ENCODE results near the gene EPHB6.
A peak's percentile ranks its signal among the peaks of the same experiment; 100 is the strongest.

The EPHB6 gene

DNA sequence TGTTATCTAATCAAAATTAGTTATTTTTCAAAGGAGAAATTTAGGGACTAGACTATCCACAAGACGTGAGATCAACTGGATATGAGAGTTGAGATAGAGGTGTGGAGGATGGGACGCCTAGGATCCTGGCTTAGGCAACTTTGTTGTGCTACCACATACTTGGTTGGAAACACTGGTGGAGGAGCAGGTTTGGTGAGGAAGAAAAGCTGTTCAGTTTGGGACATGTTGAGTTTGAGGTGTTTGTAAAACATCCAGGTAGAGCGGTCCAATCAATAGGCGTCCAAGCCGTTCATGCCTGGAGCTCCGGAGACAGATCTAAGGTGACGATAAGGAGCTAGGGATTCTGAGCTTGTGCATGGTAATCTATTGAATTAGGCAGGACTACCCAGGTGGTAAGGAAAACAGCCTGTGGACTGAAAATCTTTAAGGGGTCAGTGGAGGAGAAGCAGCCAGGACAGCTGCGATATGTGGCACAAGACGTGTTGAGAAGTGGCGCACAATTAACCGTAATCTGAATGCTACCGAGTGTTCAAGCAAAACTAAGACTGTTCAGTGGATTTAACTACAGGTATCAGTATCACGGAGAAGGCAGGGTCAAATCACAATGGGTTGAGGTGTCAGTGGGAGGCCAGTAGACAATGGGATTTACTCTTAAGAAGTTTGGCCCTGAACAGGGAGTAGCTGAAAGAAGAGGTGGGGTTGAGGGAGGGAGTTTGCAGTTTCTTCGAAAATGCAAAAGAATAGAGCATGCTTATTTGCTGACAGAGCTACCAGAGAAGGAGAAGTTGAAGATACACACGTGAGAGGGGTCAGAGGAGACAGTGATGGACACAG, 46.8 kb downstream of the EPHB6 start:
- peak in 1 of 2 experiments; percentile 84 for DNase-seq (ENCODE audit: low read depth in 1 of 2, low spot score in 1 of 2)
- in situ Hi-C loops (cut with HindIII; ENCODE audit: low pct_unique_long_range_greater_than_20kb, low sequenced_read_pairs): no loop called here
- no peak for TF ChIP-seq JUND (IDR thresholded peaks at IDR 0.05; ENCODE audit: low read depth)

DNA sequence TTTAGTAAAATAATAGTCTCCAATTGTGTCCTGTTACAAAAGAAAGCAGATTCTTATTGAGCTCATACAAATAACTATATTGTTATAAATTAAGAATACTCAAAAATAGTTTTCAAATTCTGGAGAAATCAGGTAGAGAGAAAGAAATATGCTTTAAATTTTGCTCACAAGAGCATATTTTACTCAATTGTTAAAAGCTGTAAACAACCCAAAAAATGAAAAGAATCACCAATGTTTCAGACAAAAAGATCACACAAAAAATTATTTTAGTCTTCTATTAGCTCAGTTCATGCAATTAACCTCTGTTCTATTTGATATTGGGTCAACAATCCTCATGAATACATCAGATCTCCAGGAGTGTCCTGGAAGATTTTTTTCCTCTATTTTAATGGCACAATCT, 49.3 kb downstream of the EPHB6 start:
- TF ChIP-seq JUND (IDR thresholded peaks at IDR 0.05; ENCODE audit: low read depth): no peak
- in situ Hi-C loops (cut with HindIII; ENCODE audit: low pct_unique_long_range_greater_than_20kb, low sequenced_read_pairs): no loop called here
- no peak for DNase-seq (ENCODE audit: low read depth in 1 of 2, low spot score in 1 of 2)

DNA sequence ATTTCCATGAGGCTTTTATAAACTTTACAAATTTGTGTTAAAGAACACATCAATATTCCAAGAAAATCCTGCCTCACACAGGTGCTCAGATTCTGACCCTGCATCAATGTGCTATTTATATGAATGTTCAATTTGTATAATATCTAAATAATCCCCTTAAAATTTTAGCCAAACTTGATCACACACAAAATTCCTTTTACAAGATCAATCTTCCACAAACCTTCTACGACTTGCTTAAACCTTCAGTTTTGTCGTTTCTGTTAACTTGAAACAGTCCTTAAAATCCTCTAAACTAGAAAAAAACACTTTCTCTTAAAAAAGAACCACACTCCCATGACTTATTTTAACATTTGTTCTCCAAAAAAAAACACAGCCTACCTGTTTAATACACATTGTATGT, 50.9 kb downstream of the EPHB6 start:
- no peak for DNase-seq (ENCODE audit: low read depth in 1 of 2, low spot score in 1 of 2)
- no peak for TF ChIP-seq JUND (IDR thresholded peaks at IDR 0.05; ENCODE audit: low read depth)
- in situ Hi-C loops (cut with HindIII; ENCODE audit: low pct_unique_long_range_greater_than_20kb, low sequenced_read_pairs): no loop called here

DNA sequence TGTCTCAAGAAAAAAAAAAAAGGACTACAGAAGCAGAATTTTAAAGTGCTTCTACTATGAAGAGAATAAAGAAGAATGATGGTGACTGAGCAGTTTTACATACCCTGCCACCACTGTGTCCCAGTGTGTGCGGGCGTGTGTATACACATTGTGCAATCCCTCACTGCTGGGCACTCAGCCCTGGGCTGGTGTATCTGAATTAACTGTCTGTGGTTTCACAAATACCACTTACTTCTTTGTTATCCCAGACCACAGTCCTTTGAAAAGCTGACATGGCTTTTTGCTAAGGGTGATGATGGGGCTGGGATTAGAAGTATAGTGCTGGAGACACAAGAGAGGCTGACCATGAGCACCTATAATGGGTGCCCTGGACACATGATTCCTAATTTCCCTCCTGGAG, 51.8 kb downstream of the EPHB6 start:
- DNase-seq (ENCODE audit: low read depth in 1 of 2, low spot score in 1 of 2): no peak
- no peak for TF ChIP-seq JUND (IDR thresholded peaks at IDR 0.05; ENCODE audit: low read depth)
- in situ Hi-C loops (cut with HindIII; ENCODE audit: low pct_unique_long_range_greater_than_20kb, low sequenced_read_pairs): no loop called here

DNA sequence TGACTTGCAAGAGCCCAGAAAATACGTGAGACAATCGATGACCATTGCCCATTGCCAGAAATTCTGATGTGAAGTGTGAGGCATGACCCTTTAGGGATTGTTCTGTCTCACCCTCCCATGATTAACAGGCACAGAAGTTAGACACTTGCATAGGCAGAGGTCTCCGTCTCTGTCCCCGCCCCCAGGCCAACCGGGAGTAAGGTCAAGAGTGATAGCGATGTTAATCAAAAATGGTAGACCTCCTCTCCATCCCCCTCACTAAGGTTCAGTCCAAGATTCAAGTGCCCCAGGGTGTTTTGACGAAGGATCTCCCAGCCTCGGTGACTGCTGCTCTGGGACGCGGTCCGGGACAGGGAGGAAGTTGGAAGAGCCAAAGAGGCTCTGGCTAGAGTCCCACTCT, 53.4 kb downstream of the EPHB6 start:
- no peak for DNase-seq (ENCODE audit: low read depth in 1 of 2, low spot score in 1 of 2)
- no peak for TF ChIP-seq JUND (IDR thresholded peaks at IDR 0.05; ENCODE audit: low read depth)
- in situ Hi-C loops (cut with HindIII; ENCODE audit: low pct_unique_long_range_greater_than_20kb, low sequenced_read_pairs): no loop called here

DNA sequence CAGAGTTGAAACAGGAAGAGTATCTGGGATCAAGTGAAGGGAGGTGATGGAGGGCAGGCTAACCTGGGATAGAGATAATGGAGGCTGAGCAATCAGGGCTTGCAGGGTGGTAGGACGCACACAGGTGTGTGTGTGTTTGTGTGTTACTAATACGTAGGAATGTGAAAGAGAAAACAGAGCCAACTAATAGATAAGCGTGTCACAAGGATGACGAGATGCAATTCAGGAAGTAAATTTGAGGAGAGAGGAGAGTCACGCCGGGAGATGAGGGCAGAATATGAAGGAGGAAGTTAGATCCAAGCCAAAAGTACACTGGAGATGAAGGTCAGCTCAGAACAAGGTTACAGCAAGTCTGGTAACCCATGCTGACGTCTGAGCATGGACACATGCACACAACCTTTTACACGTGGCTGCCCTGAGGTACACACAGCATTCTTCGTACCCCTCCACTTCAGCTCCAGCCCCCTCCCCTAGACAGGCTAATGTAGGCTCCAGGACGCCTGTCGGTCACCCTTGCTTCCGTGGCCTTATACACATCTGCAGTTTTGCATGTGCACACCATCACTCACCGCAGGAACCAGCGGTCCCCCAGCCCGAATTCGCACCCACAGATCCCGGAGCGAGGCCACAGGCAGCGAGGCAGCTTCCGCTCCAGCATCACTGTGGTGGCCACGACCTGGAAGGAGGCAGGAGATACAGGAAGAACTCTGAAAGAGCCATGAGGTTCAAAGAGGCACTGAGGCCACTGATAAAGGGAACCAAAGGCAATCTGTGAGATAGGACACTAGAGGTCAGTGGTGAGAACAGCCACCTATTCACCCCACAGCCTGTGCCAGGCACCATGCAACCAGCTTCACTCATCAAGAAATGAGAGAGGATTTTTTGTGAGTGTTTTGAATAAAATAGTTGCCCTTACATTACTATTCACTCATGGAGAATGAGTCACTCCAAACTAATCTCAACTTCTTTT, 54.3 kb downstream of the EPHB6 start:
- in situ Hi-C loops (cut with HindIII; ENCODE audit: low pct_unique_long_range_greater_than_20kb, low sequenced_read_pairs): no loop called here
- no peak for DNase-seq (ENCODE audit: low read depth in 1 of 2, low spot score in 1 of 2)
- no peak for TF ChIP-seq JUND (IDR thresholded peaks at IDR 0.05; ENCODE audit: low read depth)

DNA sequence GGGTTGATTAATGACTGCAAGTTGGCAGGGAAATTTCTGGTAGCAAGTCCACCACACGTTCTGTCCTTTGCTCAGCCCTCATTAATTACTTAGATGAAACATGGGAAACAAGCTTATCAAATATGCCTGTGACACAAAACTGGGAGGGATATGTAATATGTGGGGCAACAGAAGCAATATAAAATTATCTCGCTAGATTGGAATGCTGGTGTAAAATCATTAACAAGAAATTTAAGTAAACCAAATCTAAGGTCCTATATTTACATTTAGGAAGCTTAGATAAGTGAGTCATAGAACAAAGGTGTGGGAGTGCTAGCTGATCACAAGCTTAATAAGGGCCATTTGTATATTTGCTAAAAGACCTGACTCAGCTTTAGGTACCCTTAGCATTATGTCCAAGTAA, 55.2 kb downstream of the EPHB6 start:
- TF ChIP-seq JUND (IDR thresholded peaks at IDR 0.05; ENCODE audit: low read depth): no peak
- no peak for DNase-seq (ENCODE audit: low read depth in 1 of 2, low spot score in 1 of 2)
- in situ Hi-C loops (cut with HindIII; ENCODE audit: low pct_unique_long_range_greater_than_20kb, low sequenced_read_pairs): no loop called here

DNA sequence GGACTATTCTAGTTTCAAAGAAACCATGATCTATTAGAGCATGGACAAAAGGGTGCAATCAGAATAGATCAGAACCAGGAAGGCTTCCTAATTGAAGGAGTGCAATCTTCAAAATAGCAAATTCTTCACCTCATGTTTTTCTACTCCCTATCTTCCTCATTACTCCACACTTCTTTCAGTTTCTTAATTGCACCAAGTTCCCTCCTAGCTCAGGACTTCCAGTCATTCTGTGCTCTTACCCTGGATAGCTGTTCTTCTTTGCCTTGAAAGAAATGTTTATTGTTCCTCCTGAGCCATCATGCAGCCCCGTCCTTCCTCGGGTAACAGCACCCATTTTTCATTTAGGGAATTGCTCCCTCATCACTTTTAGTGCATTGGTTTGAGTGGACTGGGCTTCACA, 55.6 kb downstream of the EPHB6 start:
- no peak for TF ChIP-seq JUND (IDR thresholded peaks at IDR 0.05; ENCODE audit: low read depth)
- in situ Hi-C loops (cut with HindIII; ENCODE audit: low pct_unique_long_range_greater_than_20kb, low sequenced_read_pairs): no loop called here

DNA sequence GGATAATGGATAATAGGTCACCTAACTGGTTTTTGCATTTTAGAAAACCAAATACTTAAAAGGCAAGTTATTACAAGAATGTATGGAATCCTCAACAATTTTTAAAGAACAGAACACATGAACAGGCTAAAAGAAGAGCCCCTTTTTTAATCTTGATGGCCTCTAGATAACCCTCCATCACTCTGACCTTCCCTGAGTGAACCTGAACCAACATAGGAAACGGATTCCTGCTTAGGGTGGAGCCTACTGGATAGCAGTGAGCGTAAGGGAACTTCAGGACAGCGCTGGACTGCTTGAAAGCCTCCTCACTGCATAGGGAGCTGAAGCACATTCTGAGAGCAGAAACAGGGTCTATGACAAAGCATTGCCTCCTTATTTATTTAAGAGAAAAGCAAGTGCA, 58.2 kb downstream of the EPHB6 start:
- in situ Hi-C loops (cut with HindIII; ENCODE audit: low pct_unique_long_range_greater_than_20kb, low sequenced_read_pairs): no loop called here
- no peak for TF ChIP-seq JUND (IDR thresholded peaks at IDR 0.05; ENCODE audit: low read depth)
- DNase-seq (ENCODE audit: low read depth in 1 of 2, low spot score in 1 of 2): no peak

More for the DNA sequence above, 55.6 kb downstream of the EPHB6 start:
- no peak for DNase-seq (ENCODE audit: low read depth in 1 of 2, low spot score in 1 of 2)

DNA sequence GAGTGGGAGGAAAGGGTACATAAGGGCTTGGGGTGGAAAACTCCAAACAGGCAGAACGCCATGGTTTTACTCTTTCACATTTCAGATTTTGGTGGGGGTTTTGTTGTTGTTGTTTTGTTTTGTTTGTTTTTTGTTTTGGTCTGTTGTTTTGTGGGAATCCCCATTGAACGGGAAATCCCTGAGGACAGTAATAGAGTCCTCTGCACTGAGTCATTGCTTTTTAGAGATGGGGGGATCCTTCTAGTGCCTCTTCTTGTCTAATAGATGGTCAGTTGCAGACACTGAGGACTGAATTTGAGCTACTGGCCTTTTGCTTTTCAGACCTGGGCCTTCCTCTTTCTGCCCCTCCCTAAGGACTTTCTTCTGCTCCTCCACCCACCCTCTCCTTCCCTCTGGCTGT, 58.7 kb downstream of the EPHB6 start:
- TF ChIP-seq JUND (IDR thresholded peaks at IDR 0.05; ENCODE audit: low read depth): no peak

DNA sequence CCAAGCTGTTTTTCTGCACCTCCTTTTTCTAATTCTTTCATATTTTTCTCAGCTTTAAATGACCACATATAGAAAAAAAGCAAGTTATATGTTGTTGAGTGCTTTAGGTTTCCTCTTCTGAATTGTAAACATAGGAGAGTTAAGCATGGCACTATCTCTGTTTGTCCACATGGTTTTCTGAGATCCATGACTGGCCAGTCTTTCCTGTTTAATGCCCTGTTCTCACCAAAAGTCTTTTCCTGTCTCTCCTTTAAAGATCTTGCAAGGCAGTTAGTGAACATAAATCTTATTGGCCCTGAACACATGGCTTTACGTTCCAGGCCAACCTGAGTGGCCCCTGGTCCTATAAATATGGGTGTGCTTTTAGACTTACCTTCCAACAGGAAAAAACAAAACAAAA, 59.2 kb downstream of the EPHB6 start:
- in situ Hi-C loops (cut with HindIII; ENCODE audit: low pct_unique_long_range_greater_than_20kb, low sequenced_read_pairs): no loop called here
- peak in 1 of 2 experiments; percentile 48 for DNase-seq (ENCODE audit: low read depth in 1 of 2, low spot score in 1 of 2)
- no peak for TF ChIP-seq JUND (IDR thresholded peaks at IDR 0.05; ENCODE audit: low read depth)

More for the DNA sequence above, 58.7 kb downstream of the EPHB6 start:
- in situ Hi-C loops (cut with HindIII; ENCODE audit: low pct_unique_long_range_greater_than_20kb, low sequenced_read_pairs): no loop called here
- no peak for DNase-seq (ENCODE audit: low read depth in 1 of 2, low spot score in 1 of 2)

DNA sequence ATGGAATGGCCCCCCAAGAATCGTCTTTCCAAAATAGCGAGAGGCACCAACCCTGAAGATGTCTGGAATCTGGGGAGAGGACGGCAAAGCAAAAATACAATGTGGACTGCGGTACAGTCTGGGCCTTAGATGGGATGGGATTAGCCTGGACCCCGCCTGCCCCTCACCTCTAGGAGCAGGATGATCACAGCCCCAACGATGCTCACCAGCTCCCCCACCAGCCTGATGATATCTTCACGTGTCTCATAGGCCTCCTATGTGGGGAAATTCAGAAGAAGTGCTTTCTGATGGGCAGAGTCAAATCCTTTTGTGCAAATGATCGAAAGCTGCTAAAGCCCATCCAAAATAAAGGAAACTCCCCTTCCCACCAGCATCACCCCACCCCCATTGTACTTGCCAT, 60.4 kb downstream of the EPHB6 start:
- in situ Hi-C loops (cut with HindIII; ENCODE audit: low pct_unique_long_range_greater_than_20kb, low sequenced_read_pairs): no loop called here
- TF ChIP-seq JUND (IDR thresholded peaks at IDR 0.05; ENCODE audit: low read depth): no peak
- DNase-seq (ENCODE audit: low read depth in 1 of 2, low spot score in 1 of 2): no peak

DNA sequence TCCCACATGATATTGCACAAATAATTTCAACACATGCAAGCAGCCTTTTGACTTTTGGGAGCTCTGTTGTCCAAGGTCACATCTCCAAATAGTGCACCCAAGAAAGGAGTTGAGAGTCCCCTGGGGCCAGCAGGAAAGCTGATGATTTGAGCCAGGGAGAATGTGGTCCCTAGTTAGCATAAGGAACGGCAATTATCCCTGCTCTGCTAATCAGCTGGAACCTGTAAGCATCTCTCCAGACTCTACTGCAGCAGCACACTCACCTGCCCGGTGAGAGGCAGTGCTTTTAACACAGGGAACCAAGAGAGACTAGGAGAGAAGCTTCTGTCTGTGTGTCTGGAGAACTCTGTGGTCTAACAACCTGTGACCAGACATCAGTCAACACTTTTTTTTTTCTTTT, 61.6 kb downstream of the EPHB6 start:
- TF ChIP-seq JUND (IDR thresholded peaks at IDR 0.05; ENCODE audit: low read depth): no peak
- DNase-seq (ENCODE audit: low read depth in 1 of 2, low spot score in 1 of 2): no peak
- in situ Hi-C loops (cut with HindIII; ENCODE audit: low pct_unique_long_range_greater_than_20kb, low sequenced_read_pairs): no loop called here
